A673 (cell line): ENCODE results near the gene CNTLN. TPM values are rescaled to one million over a fixed set of nuclear protein-coding genes. Genes with fewer than 3 reads are reported as not detected.

Experiments
- BruUV-seq: library from RNA; stranded (reverse); fragments of 400-500 nt; replicated peaks from 2 replicates; lab custom pipeline; 2021; lab: Mats Ljungman, UMichigan
- CTCF ChIA-PET: fragments of 300-600 bp; sonication (Branson Sonifier 250); formaldehyde crosslinking; loops from one replicate; lab custom pipeline; 2022; ENCODE audit warnings: antibody characterized with exemption; lab: Charles Lee
- POLR2A ChIA-PET: fragments of 300-600 bp; sonication (Branson Sonifier 250); formaldehyde crosslinking; loops from one replicate; lab custom pipeline; 2022; ENCODE audit warnings: antibody characterized with exemption; ENCODE audit not compliant: low non-redundant PET; lab: Charles Lee
- DNase-seq: peaks from one replicate; pipeline ENCODE4 v3.0.0-alpha.2; 2015; ENCODE audit warnings: low spot score
- H3K27ac ChIP-seq: fragments of 200-600 bp; sonication (generic); 2 replicates; pipeline ENCODE4 v1.5.1; 2016; ENCODE audit warnings: mixed run types, low read depth, mild to moderate bottlenecking, mixed read lengths, antibody characterized with exemption, low read length; ENCODE audit not compliant: poor library complexity, severe bottlenecking
- H3K27me3 ChIP-seq: fragments of 200-600 bp; sonication (generic); replicated peaks from 2 replicates; pipeline ENCODE4 v1.6.1; 2017; ENCODE audit warnings: mixed run types, low read depth, mild to moderate bottlenecking, mixed read lengths, antibody characterized with exemption, low read length; ENCODE audit not compliant: insufficient read depth, poor library complexity
- H3K36me3 ChIP-seq: fragments of 200-600 bp; sonication (generic); 2 replicates; pipeline ENCODE4 v1.6.1; 2016; ENCODE audit warnings: mixed run types, mild to moderate bottlenecking, mixed read lengths, antibody characterized with exemption, low read length; ENCODE audit not compliant: insufficient read depth, poor library complexity, severe bottlenecking
- H3K4me1 ChIP-seq: fragments of 200-600 bp; sonication (generic); 2 replicates; pipeline ENCODE4 v1.6.1; 2017; ENCODE audit warnings: mixed run types, mild to moderate bottlenecking, mixed read lengths, antibody characterized with exemption, low read length; ENCODE audit not compliant: insufficient read depth, poor library complexity, severe bottlenecking
- H3K4me3 ChIP-seq: fragments of 200-600 bp; sonication (generic); 2 replicates; pipeline ENCODE4 v1.5.1; 2016; ENCODE audit warnings: low read depth, mixed run types, mild to moderate bottlenecking, mixed read lengths, low read length; ENCODE audit not compliant: poor library complexity, severe bottlenecking
- H3K9me3 ChIP-seq: fragments of 200-600 bp; sonication (generic); 2 replicates; pipeline ENCODE4 v1.6.1; 2016; ENCODE audit warnings: mixed run types, low read depth, mild to moderate bottlenecking, mixed read lengths, antibody characterized with exemption, low read length; ENCODE audit not compliant: poor library complexity, severe bottlenecking
- CTCF ChIP-seq: fragments of 300-800, 200-600 bp; sonication (generic); conservative IDR thresholded peaks from 2 replicates; pipeline ENCODE4 v1.5.1; 2017; ENCODE audit warnings: low read depth, mild to moderate bottlenecking, antibody characterized with exemption, low read length, moderate library complexity, mixed read lengths
- EZH2 ChIP-seq: fragments of 200-600 bp; sonication (generic); IDR thresholded peaks from 2 replicates; pipeline ENCODE4 v1.6.1; 2017; ENCODE audit warnings: borderline replicate concordance, low read depth, mild to moderate bottlenecking, mixed read lengths, antibody characterized with exemption, low read length; ENCODE audit not compliant: poor library complexity, severe bottlenecking
- intact Hi-C: fragments of 100-400 bp; cut with micrococcal nuclease; formaldehyde crosslinking; loops from one replicate; pipeline ENCODE4 v1.10.0; 2022; ENCODE audit not compliant: unreplicated experiment
- total RNA-seq: library from RNA; stranded (reverse); gene quantifications from 2 replicates; pipeline ENCODE4 v1.2.3, GENCODE V29; 2021

The CNTLN gene
- total RNA-seq, 1 experiment from 2014 or later, result 6.6 TPM

- intact Hi-C loops, result no loop called here
- CTCF ChIA-PET, result no interaction called here
Measured at GRCh38 chr9:17138503-17138902, 3.7 kb downstream of the CNTLN start.

GRCh38 chr9:17140418-17140817, 5.6 kb downstream of the CNTLN start:
- no peak for TF ChIP-seq EZH2
- TF ChIP-seq CTCF, result no peak
- H3K4me3 ChIP-seq, result no peak overlapping the region
- BruUV-seq, result no TSS peak
- no peaks in the 10 kb centered on the region for H3K9me3 ChIP-seq
- H3K27ac ChIP-seq, result no peak overlapping the region
- H3K27me3 ChIP-seq, result no peaks in the 10 kb centered on the region
- intact Hi-C loops, result no loop called here
- ChIA-PET POLR2A (no interaction called here), CTCF (no interaction called here)
- no peaks in the 10 kb centered on the region for H3K36me3 ChIP-seq
- no peaks in the 10 kb centered on the region for H3K4me1 ChIP-seq
- DNase-seq, result no peak

More at GRCh38 chr9:17138503-17138902, 3.7 kb downstream of the CNTLN start:
- POLR2A ChIA-PET, result no interaction called here
- H3K27ac ChIP-seq, result no peak overlapping the region
- no peaks in the 10 kb centered on the region for H3K36me3 ChIP-seq
- no peaks in the 10 kb centered on the region for H3K9me3 ChIP-seq
- no peak for DNase-seq
- H3K4me1 ChIP-seq, result no peaks in the 10 kb centered on the region
- TF ChIP-seq CTCF (no peak), EZH2 (no peak)
- no peaks in the 10 kb centered on the region for H3K27me3 ChIP-seq
- H3K4me3 ChIP-seq, result no peak overlapping the region
- no TSS peak for BruUV-seq

- ChIA-PET CTCF (no interaction called here), POLR2A (no interaction called here)
- BruUV-seq, result no TSS peak
Measured at GRCh38 chr9:17148324-17148723, 13.5 kb downstream of the CNTLN start.

More at GRCh38 chr9:17148324-17148723, 13.5 kb downstream of the CNTLN start:
- Histone ChIP-seq H3K27ac (no peak overlapping the region), H3K27me3 (no peaks in the 10 kb centered on the region), H3K36me3 (no peaks in the 10 kb centered on the region), H3K9me3 (no peaks in the 10 kb centered on the region), H3K4me1 (no peaks in the 10 kb centered on the region), H3K4me3 (no peak overlapping the region)
- TF ChIP-seq EZH2, result no peak
- TF ChIP-seq CTCF, result no peak
- intact Hi-C loops, result no loop called here
- DNase-seq, result no peak
